Measurements from ENCODE around the gene USH2A. TPM values are rescaled to one million over a fixed set of nuclear protein-coding genes. Genes with fewer than 3 reads are reported as not detected.

Gene USH2A
- polyA plus RNA-seq, 3 donors = not detected

GRCh38 chr1:215731699-215732098 is 691.5 kb downstream of the USH2A start:
- Histone ChIP-seq H3K4me1 (ENCODE audit: control insufficient read depth in 1 of 2, insufficient read depth in 2 of 2, low read length in 2 of 2) (no peaks in the 10 kb centered on the region), H4K20me1 (ENCODE audit: insufficient read depth, low read length) (no peaks in the 10 kb centered on the region), H3K79me2 (ENCODE audit: insufficient read depth, low read length) (no peaks in the 10 kb centered on the region), H3K9me3 (replicated peaks in 1 of 2; ENCODE audit: control insufficient read depth in 1 of 2, insufficient read depth in 1 of 2, low read length in 2 of 2) (no peaks in the 10 kb centered on the region), H3K36me3 (replicated peaks in 1 of 2; ENCODE audit: control insufficient read depth in 1 of 2, insufficient read depth in 2 of 2, low read length in 2 of 2) (no peaks in the 10 kb centered on the region), H3K9ac (ENCODE audit: insufficient read depth, low read length, poor library complexity, severe bottlenecking) (no peak overlapping the region), H2AFZ (ENCODE audit: insufficient read depth, low read depth, low read length, poor library complexity, severe bottlenecking) (no peak overlapping the region), H3K4me2 (replicated peaks; ENCODE audit: extremely low read depth, low read length, poor library complexity, severe bottlenecking) (no peak overlapping the region), H3K27ac (ENCODE audit: low read depth in 1 of 2, low read length in 2 of 2) (no peak overlapping the region), H3K4me3 (replicated peaks in 1 of 3; ENCODE audit: low read depth in 2 of 3, low read length in 3 of 3) (no peak overlapping the region), H3K27me3 (ENCODE audit: control insufficient read depth in 2 of 2, insufficient read depth in 2 of 2, low read length in 2 of 2) (no peaks in the 10 kb centered on the region)
- Mint-ChIP-seq H3K4me1 (no peaks in the 10 kb centered on the region), H3K27ac (no peak overlapping the region), H3K27me3 (ENCODE audit: low read depth in 3 of 3) (no peaks in the 10 kb centered on the region), H3K4me3 (no peak overlapping the region), H3K9me3 (peaks cover 0 to 9% (median 2%) of the 10 kb centered on the region in 7 donors), H3K36me3 (no peaks in the 10 kb centered on the region)
- TF ChIP-seq CTCF (IDR thresholded peaks at IDR 0.05) = no peak
- intact Hi-C loops (cut with micrococcal nuclease) = no loop called here
- no peak for DNase-seq

GRCh38 chr1:215730600-215730999 is 692.6 kb downstream of the USH2A start:
- Histone ChIP-seq H3K4me3 (replicated peaks in 1 of 3; ENCODE audit: low read depth in 2 of 3, low read length in 3 of 3) (no peak overlapping the region), H3K79me2 (ENCODE audit: insufficient read depth, low read length) (no peaks in the 10 kb centered on the region), H4K20me1 (ENCODE audit: insufficient read depth, low read length) (no peaks in the 10 kb centered on the region), H3K4me1 (ENCODE audit: control insufficient read depth in 1 of 2, insufficient read depth in 2 of 2, low read length in 2 of 2) (no peaks in the 10 kb centered on the region), H3K36me3 (replicated peaks in 1 of 2; ENCODE audit: control insufficient read depth in 1 of 2, insufficient read depth in 2 of 2, low read length in 2 of 2) (no peaks in the 10 kb centered on the region), H3K9me3 (replicated peaks in 1 of 2; ENCODE audit: control insufficient read depth in 1 of 2, insufficient read depth in 1 of 2, low read length in 2 of 2) (no peaks in the 10 kb centered on the region), H2AFZ (ENCODE audit: insufficient read depth, low read depth, low read length, poor library complexity, severe bottlenecking) (no peak overlapping the region), H3K27ac (ENCODE audit: low read depth in 1 of 2, low read length in 2 of 2) (no peak overlapping the region), H3K9ac (ENCODE audit: insufficient read depth, low read length, poor library complexity, severe bottlenecking) (no peak overlapping the region), H3K4me2 (replicated peaks; ENCODE audit: extremely low read depth, low read length, poor library complexity, severe bottlenecking) (no peak overlapping the region), H3K27me3 (ENCODE audit: control insufficient read depth in 2 of 2, insufficient read depth in 2 of 2, low read length in 2 of 2) (no peaks in the 10 kb centered on the region)
- DNase-seq = no peak
- no peak overlapping the region for H3K27ac Mint-ChIP-seq
- H3K36me3 Mint-ChIP-seq = no peaks in the 10 kb centered on the region
- intact Hi-C loops (cut with micrococcal nuclease) = no loop called here
- H3K4me3 Mint-ChIP-seq = no peak overlapping the region
- TF ChIP-seq CTCF (IDR thresholded peaks at IDR 0.05) = no peak
- peaks cover 0 to 9% (median 2%) of the 10 kb centered on the region in 7 donors for H3K9me3 Mint-ChIP-seq
- no peaks in the 10 kb centered on the region for H3K27me3 Mint-ChIP-seq (ENCODE audit: low read depth in 3 of 3)
- H3K4me1 Mint-ChIP-seq = no peaks in the 10 kb centered on the region
- no CpG with 5 or more reads among the region's 3 CpGs for WGBS (ENCODE audit: insufficient coverage)
